NK-92 treated with Interleukin-12 subunit alpha and Interleukin-12 subunit beta, amount 100 ng/mL, for 24 hours (cell line): ENCODE data around the gene RGS10.
"Not testable (repeated sequence)": the region's sequence is repeated elsewhere in the genome, so short reads cannot be mapped to it uniquely, and the experiment has no call there.

Experiments
- DNase-seq: peaks from one replicate; lab custom pipeline; 2025; lab: John Stamatoyannopoulos, UW

The RGS10 gene

GRCh38 chr10:119538632-119539358 is 3.7 kb downstream of the RGS10 start:
- DNase-seq, result no peak

- DNase-seq, result no peak
Observed at GRCh38 chr10:119537953-119538630, 4.4 kb downstream of the RGS10 start.

GRCh38 chr10:119536508-119537025 is 6.0 kb downstream of the RGS10 start:
- DNase-seq, result no peak

- DNase-seq, result no peak
Observed at GRCh38 chr10:119535837-119536507, 6.5 kb downstream of the RGS10 start.

- no peak for DNase-seq
Observed at GRCh38 chr10:119535305-119535704, 7.2 kb downstream of the RGS10 start.

GRCh38 chr10:119533473-119533872 is 9.0 kb downstream of the RGS10 start:
- no peak for DNase-seq

GRCh38 chr10:119532791-119533190 is 9.7 kb downstream of the RGS10 start:
- DNase-seq, result not testable (repeated sequence)

GRCh38 chr10:119532251-119532650 is 10.3 kb downstream of the RGS10 start:
- DNase-seq, result not testable (repeated sequence)

- DNase-seq, result no peak
Observed at GRCh38 chr10:119531067-119531466, 11.5 kb downstream of the RGS10 start.

- DNase-seq, result not testable (repeated sequence)
Observed at GRCh38 chr10:119528663-119529237, 13.8 kb downstream of the RGS10 start.

GRCh38 chr10:119526621-119527592 is 15.6 kb downstream of the RGS10 start:
- DNase-seq, result no peak

GRCh38 chr10:119526149-119526548 is 16.4 kb downstream of the RGS10 start:
- DNase-seq, result no peak

GRCh38 chr10:119525116-119525515 is 17.4 kb downstream of the RGS10 start:
- no peak for DNase-seq

GRCh38 chr10:119524720-119525070 is 17.8 kb downstream of the RGS10 start:
- no peak for DNase-seq

- no peak for DNase-seq
Observed at GRCh38 chr10:119523895-119524719, 18.4 kb downstream of the RGS10 start.

GRCh38 chr10:119522747-119523426 is 19.6 kb downstream of the RGS10 start:
- DNase-seq, result no peak

GRCh38 chr10:119521443-119522204 is 20.9 kb downstream of the RGS10 start:
- DNase-seq, result no peak

GRCh38 chr10:119520283-119520682 is 22.2 kb downstream of the RGS10 start:
- DNase-seq, result no peak

- DNase-seq, result no peak
Observed at GRCh38 chr10:119518936-119519335, 23.6 kb downstream of the RGS10 start.
